DOHH2 (cell line): ENCODE measurements around the gene SUSD1.

Experiments
- CTCF ChIP-seq: fragments of 200-600 bp; sonication (generic); IDR thresholded peaks from one replicate; pipeline ENCODE4 v1.5.1; 2014; ENCODE audit warnings: antibody characterized with exemption, mild to moderate bottlenecking, low read depth, low read length; ENCODE audit not compliant: poor library complexity, severe bottlenecking
- EZH2phosphoT487 ChIP-seq: fragments of 200-600 bp; sonication (generic); IDR thresholded peaks from 2 replicates; pipeline ENCODE4 v1.6.1; 2017; ENCODE audit warnings: borderline replicate concordance, mild to moderate bottlenecking, antibody characterized with exemption, low read length, moderate library complexity, mixed read lengths

DNA sequence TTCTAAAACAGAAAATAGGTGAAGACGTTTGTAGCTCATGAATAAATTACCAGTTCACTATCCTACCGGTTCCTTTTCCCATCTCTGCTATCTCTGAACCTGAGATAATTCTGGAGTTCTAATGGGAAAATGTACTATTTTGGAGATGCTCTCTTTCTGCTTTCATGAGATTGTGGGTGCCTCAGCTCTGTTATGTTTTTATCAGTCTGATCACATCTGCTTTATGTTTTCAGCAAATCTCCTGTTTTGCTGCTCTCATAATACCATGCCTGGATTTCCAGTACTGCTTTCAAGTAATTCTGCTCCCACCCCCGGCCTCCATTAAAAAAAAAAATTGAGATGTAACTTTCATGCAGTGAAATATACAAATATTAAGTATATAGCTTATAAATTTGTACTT is 9.1 kb upstream of the SUSD1 start:
- no peak for TF ChIP-seq CTCF
- TF ChIP-seq EZH2phosphoT487: no peak
